ENCODE measurements around the gene ZC3H7B.
"Not testable (repeated sequence)": the region's sequence is repeated elsewhere in the genome, so short reads cannot be mapped to it uniquely, and the experiment has no call there.

The ZC3H7B gene

DNA sequence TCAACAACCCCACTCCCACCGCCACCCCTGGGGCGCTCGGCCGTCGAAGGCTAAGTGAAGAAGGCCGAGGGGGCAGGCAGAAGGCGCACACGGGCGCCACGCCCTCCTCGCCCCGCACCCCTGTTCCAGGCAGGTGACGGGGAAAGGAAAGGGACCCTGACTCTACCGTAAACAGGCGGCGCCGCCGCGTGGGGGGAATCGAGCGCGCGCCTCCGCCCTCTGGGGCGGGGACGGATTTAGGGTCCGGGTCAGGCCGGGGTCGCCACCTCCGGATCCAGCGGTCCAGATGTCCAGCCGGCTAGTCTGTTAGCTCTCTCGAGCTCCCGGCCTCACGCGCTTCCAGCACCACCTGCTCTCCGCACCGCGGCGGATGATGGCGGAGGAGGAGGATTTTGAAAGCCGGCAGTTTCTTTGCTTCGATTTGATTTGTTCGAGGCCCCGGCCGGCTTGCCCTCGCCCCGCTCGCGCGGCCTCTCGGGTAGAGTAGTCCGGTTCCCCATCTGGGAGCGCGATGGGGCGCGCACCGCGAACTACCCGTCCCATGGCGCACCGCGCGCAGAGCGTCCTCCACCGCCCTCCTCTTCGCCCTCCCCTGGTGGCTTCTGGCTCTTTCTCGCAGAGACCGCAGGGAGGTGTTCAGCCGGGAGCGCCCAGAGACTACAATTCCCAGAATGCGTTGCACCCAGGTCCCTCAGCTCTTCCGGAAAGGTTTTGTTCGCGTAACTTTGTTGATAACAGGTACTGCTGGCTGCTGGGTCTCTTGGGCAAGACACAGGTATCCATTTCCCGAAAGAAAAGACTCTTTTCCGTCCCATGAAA, 15.3 kb upstream of the ZC3H7B start, which contains the start of gene RANGAP1:
Gene RANGAP1 (minus strand): TSS at position 368 of the 819 bp plus-strand sequence. CDS start 5,143 bp downstream, outside the sequence.
- DNase-seq: peak; percentile 99

GRCh38 chr22:41286639-41287091, 14.7 kb upstream of the ZC3H7B start:
- DNase-seq: no peak

DNA sequence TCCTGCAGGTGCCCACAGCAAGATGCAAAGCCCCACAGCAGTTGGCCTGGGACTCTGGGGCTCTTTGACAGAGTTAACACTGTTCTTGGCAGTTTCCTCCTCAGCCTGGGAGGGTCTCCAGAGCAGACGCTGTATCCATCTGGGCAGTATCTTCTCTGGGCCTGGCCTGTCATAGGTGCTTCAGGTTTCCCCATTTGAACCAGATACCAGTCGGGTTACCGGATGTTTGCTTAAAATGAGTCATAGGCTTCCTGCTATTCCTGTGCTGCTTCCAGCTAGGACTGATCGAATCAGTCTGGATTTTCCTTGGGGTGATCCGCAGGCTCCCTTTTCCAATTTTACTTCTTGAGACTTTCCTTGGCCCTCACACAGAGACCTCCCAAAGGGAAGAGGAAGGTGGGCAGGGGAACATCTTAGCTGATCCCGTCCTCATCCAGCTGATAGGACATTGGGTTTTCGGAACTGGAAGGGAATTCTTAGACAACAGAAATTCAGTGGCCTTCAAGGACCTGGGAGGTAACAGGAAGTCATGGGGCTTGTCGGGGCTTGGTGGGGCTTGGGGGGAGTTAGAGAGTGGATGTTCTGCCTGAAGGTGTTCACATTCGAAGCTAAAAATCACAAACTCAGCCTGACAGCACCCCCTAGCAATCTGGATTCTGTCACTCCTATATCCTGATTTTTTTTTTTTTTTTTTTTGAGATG, 12.9 kb upstream of the ZC3H7B start:
- no peak for DNase-seq

GRCh38 chr22:41289671-41290070, 11.7 kb upstream of the ZC3H7B start:
- DNase-seq: no peak

- DNase-seq: no peak
These were observed 10.8 kb upstream of the ZC3H7B start for GRCh38 chr22:41290262-41291221.

DNA sequence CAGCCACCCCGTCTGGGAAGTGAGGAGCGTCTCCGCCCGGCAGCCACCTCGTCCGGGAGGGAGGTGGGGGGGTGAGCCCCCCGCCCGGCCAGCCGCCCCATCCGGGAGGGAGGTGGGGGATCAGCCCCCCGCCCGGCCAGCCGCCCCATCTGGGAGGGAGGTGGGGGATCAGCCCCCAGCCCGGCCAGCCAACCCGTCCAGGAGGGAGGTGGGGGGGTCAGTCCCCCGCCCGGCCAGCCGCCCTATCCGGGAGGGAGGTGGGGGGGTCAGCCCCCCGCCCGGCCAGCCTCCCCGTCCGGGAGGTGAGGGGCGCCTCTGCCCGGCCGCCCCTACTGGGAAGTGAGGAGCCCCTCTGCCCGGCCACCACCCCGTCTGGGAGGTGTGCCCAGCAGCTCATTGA, 6.5 kb upstream of the ZC3H7B start:
- DNase-seq: not testable (repeated sequence)

DNA sequence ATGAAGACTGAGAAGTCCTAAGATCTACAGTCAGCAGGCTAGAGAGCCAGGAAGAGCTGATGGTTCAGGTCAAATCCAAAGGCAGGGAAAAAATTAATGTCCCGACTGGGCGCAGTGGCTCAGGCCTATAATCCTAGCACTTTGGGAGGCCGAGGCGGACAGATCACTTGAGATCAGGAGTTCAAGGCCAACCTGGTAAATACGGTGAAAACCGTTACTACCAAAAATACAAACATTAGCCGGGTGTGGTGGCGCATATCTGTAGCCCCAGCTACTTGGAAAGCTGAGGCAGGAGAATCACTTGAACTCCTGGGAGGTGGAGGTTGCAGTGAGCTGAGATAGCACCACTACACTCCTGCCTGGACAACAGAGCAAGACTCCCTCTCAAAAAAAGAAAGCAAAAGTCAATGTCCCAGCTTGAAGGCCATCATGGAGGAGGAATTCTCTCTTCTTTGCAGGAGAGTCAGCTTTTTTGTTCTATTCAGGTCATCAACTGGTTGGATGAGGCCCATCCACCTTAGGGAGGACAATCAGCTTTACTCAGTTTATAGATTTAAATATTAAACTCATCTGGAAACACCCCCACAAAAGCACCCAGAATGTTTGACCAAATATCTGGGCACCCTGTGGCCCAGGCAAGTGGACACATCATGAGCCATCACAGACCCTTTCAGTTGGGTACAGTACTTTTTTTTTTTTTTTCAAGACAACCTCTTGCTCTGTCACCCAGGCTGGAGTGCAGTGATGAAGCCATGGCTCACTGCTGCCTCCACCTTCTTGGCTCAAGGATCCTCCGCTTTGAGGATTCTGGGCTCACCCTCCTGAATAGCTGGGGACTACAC, 4.3 kb upstream of the ZC3H7B start:
- no peak for DNase-seq

DNA sequence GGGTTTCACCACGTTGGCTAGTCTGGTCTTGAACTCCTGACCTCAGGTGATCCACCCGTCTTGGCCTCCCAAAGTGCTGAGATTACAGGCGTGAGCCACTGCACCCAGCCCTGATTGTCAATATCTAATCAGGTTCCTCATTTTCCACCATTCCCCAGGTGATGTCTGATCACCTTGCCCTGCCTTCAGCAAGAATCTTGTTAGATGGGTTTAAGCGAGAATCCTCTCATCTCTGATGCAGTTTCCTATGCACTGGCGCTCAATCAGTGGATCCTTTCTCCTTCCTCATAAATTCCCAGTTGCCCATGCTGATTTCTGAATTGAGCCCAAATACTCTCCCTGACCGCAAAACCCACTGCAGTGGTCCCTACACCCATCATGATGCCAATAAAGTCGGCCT, 664 bp upstream of the ZC3H7B start:
- DNase-seq: no peak

- peak; percentile 59 for DNase-seq
These were observed 869 bp downstream of the ZC3H7B start for GRCh38 chr22:41302021-41302767.

- DNase-seq: no peak
These were observed 1.5 kb downstream of the ZC3H7B start for GRCh38 chr22:41302811-41303210.

GRCh38 chr22:41305646-41306045, 4.3 kb downstream of the ZC3H7B start:
- DNase-seq: no peak

DNA sequence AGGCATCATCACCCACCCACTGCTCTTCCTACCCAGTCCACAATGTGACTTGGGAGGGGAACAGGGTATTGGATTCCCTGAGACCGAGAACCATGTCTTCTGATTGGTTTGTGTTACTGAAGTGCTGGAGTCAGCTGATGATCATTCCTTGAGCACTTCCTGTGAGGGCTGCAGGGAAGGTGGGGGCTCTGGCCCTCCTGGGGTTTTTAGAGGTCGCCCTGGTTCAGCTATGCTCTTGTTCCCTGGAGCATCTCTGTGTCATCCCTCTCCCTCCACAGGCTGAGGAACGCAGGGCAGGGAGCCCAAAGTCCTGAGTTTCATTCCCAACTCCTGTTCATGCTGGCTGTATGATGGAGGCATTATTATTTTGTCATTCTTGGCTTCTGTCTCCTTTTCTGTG, 6.7 kb downstream of the ZC3H7B start:
- no peak for DNase-seq

DNA sequence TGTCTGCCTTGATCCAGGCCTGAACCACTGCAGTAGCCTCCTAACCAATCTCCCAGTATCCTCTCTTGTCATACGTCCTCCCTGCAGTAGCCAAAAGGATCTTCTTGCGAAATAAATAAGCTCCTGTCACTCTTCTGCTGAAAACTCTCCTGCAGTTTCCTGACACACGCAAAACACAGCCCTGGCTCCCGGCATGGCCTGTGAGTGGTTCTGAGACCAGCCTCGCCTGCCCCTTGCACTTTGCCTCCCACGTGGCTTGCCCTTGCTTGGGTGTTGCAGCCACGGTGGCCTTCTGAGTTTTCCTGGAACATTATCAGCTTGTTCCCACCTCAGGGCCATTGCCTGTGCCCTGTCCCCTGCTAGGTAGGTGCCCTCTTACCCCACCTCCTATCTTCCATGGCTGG, 7.2 kb downstream of the ZC3H7B start:
- no peak for DNase-seq

- DNase-seq: no peak
These were observed 9.0 kb downstream of the ZC3H7B start for GRCh38 chr22:41310336-41310735.

DNA sequence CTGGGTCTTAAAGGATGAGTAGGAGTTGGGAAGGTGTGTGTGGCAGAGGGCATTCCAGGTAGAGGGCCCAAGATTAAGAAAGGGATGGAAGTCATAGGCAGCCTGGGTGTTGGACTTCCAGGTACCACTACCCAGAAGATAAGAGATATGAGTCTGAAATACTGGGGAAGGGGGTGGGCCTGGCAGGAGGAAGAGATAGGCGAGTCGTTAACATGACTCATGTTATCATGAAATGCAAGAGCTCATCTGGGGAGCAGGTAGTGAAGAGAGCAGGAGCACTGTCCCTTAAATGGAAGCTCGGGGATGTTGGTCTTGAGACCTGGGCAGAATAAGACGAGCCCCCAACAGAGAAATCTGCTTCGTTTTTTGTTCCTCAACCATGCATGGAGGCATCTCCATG, 10.2 kb downstream of the ZC3H7B start:
- DNase-seq: no peak

DNA sequence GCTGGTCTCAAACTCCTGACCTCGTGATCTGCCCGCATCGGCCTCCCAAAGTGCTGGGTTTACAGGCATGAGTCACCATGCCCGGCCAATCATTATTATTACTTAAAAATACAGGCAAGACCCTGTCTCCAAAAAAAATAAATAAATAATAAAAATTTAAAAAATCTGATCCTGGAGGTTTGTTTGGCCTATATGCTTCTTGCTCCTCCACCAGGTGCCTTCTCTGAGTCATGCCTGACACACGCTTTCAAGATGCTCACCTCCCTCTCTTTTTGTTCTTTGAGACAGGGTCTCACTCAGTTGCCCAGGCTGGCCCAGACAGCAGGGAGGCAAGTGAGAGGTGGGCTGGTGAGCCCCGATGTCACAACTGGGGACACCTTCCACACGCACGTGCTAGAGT, 13.5 kb downstream of the ZC3H7B start:
- no peak for DNase-seq

GRCh38 chr22:41315586-41315985, 14.3 kb downstream of the ZC3H7B start:
- no peak for DNase-seq

GRCh38 chr22:41320416-41321240, 19.3 kb downstream of the ZC3H7B start:
- DNase-seq: no peak

- no peak for DNase-seq
These were observed 23.6 kb downstream of the ZC3H7B start for GRCh38 chr22:41324821-41325528.

DNA sequence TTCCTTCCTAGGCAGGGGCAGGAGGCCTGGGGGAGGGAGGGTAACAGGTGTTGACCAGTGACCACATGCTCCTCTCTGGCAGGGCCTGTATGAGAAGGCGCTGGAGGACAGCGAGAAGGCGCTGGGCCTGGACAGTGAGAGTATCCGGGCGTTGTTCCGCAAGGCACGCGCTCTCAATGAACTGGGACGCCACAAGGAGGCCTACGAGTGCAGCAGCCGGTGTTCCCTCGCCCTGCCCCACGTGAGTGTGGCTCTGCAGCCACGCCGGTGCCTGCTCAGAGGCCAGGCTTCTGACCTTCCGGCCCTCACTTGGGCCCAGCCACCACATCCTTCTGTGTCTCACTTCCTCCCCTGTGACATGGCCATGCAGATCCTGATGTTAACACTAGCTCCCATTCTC, 25.8 kb downstream of the ZC3H7B start:
- no peak for DNase-seq

All from left hindlimb (tissue), 1 donor.